MG63 (cell line): Measurements from ENCODE around the gene PPP1R10. TPM values are rescaled to one million over a fixed set of nuclear protein-coding genes. Genes with fewer than 3 reads are reported as not detected.

Experiments used
- DNase-seq: peaks from one replicate; pipeline ENCODE4 v3.0.0-alpha.2; 2020
- H3K27me3 ChIP-seq: fragments of 250-450 bp; sonication (Bioruptor Pico); 2 replicates; pipeline ENCODE4 v1.5.1; 2020; ENCODE audit warnings: mild to moderate bottlenecking, moderate library complexity
- H3K36me3 ChIP-seq: fragments of 250-450 bp; sonication (Bioruptor Pico); 2 replicates; pipeline ENCODE4 v1.5.1; 2020; ENCODE audit warnings: mild to moderate bottlenecking, moderate library complexity
- H3K4me3 ChIP-seq: fragments of 250-450 bp; sonication (Bioruptor Pico); 2 replicates; pipeline ENCODE4 v1.5.1; 2020; ENCODE audit warnings: mild to moderate bottlenecking, moderate library complexity
- H3K9me3 ChIP-seq: fragments of 250-450 bp; sonication (Bioruptor Pico); 2 replicates; pipeline ENCODE4 v1.5.1; 2020; ENCODE audit warnings: mild to moderate bottlenecking, moderate library complexity
- total RNA-seq: library from RNA; depleted of rRNA; stranded (reverse); fragments of >200 nt; shearing (Covaris generic); gene quantifications from 2 replicates; pipeline ENCODE4 v1.2.3, GENCODE V29; 2014; ENCODE audit warnings: low replicate concordance; rRNA removed

PPP1R10 gene
- total RNA-seq, 1 experiment from 2014 or later = 6.7 TPM

GRCh38 chr6:30554962-30555815 is 61.9 kb downstream of the PPP1R10 start:
- DNase-seq = peak; percentile 21
- Histone ChIP-seq H3K4me3 (peak overlapping the region; percentile 92), H3K27me3 (no peaks in the 10 kb centered on the region), H3K36me3 (peaks cover 16% of the 10 kb centered on the region), H3K9me3 (no peaks in the 10 kb centered on the region)

- no peak overlapping the region for H3K4me3 ChIP-seq
- H3K9me3 ChIP-seq = no peaks in the 10 kb centered on the region
- no peak for DNase-seq
- no peaks in the 10 kb centered on the region for H3K27me3 ChIP-seq
- peaks cover 15% of the 10 kb centered on the region for H3K36me3 ChIP-seq
Observed at GRCh38 chr6:30554404-30554803, 62.6 kb downstream of the PPP1R10 start.

Other genes with a start within 250 kb of the PPP1R10 start
- 25.6 and 28.9 TPM in 2 replicates for gene HLA-E, start 127.7 kb downstream of the PPP1R10 start, total RNA-seq
- 27.3 and 33.6 TPM in 2 replicates for gene GNL1, start 60.8 kb downstream of the PPP1R10 start, total RNA-seq
- 0.64 and 1.2 TPM in 2 replicates for gene PRR3, start 59.9 kb downstream of the PPP1R10 start, total RNA-seq
- gene ABCF1, start 45.8 kb downstream of the PPP1R10 start, total RNA-seq = 19.4 and 26.1 TPM in 2 replicates
- gene MRPS18B, start 597 bp upstream of the PPP1R10 start, total RNA-seq = 11.9 and 29.9 TPM in 2 replicates
- 0.16 TPM in 1 of 2 replicates, not detected in the other for gene ATAT1, start 9.6 kb upstream of the PPP1R10 start, total RNA-seq
- 1.9 and 3.2 TPM in 2 replicates for gene C6orf136, start 29.9 kb upstream of the PPP1R10 start, total RNA-seq
- gene DHX16, start 55.8 kb upstream of the PPP1R10 start, total RNA-seq = 16.6 and 24.2 TPM in 2 replicates
- gene PPP1R18, start 69.4 kb upstream of the PPP1R10 start, total RNA-seq = 31.1 and 32.0 TPM in 2 replicates
- 0.25 and 3.4 TPM in 2 replicates for gene NRM, start 73.7 kb upstream of the PPP1R10 start, total RNA-seq
- 5.4 and 10.8 TPM in 2 replicates for gene MDC1, start 100.0 kb upstream of the PPP1R10 start, total RNA-seq
- gene TUBB, start 103.1 kb upstream of the PPP1R10 start, total RNA-seq = 241 and 386 TPM in 2 replicates
- 111 and 137 TPM in 2 replicates for gene FLOT1, start 125.4 kb upstream of the PPP1R10 start, total RNA-seq
- gene IER3, start 127.3 kb upstream of the PPP1R10 start, total RNA-seq = 53.6 and 54.6 TPM in 2 replicates